Natural killer cell (primary cell): ENCODE data around the gene LAMA4. TPM values are rescaled to one million over a fixed set of nuclear protein-coding genes. Genes with fewer than 3 reads are reported as not detected.
A peak's percentile ranks its signal among the peaks of the same experiment; 100 is the strongest.

Experiments used
- ATAC-seq, 3 donors: fragments of 150-1000 bp in 2 of 3; fragments of 200-7000 bp in 1 of 3; cut with Tn5 transposase; 1 replicate in 1 of 3; 2 replicates in 2 of 3; pipeline ENCODE4 v1.10.0; 2021; ENCODE audit warnings: mild to moderate bottlenecking in 2 of 3, moderate library complexity in 2 of 3
- DNase-seq, 2 donors: peaks; one replicate each; pipeline versions ENCODE4 v3.0.0 to v3.0.0-alpha.2; 2013 to 2021; ENCODE audit warnings: mixed read lengths in 1 of 2
- H3K27ac ChIP-seq: one replicate; pipeline ENCODE4 v1.5.1; 2013; ENCODE audit warnings: mild to moderate bottlenecking, low read length
- H3K27me3 ChIP-seq: one replicate; pipeline ENCODE4 v1.6.1; 2013; ENCODE audit warnings: low read length; ENCODE audit not compliant: control insufficient read depth, insufficient read depth
- H3K36me3 ChIP-seq: one replicate; pipeline ENCODE4 v1.6.1; 2013; ENCODE audit warnings: low read length; ENCODE audit not compliant: control insufficient read depth, insufficient read depth
- H3K4me1 ChIP-seq: one replicate; pipeline ENCODE4 v1.6.1; 2013; ENCODE audit warnings: low read length; ENCODE audit not compliant: control insufficient read depth, insufficient read depth
- H3K4me3 ChIP-seq: one replicate; pipeline ENCODE4 v1.5.1; 2013; ENCODE audit warnings: low read length
- H3K9me3 ChIP-seq: one replicate; pipeline ENCODE4 v1.6.1; 2013; ENCODE audit warnings: low read length; ENCODE audit not compliant: control insufficient read depth, insufficient read depth
- H3K27ac Mint-ChIP-seq, 2 donors: one replicate each; pipeline ENCODE4 v1.8.0; 2022; ENCODE audit warnings: mild to moderate bottlenecking in 2 of 2, mixed read lengths in 2 of 2, moderate library complexity in 1 of 2
- H3K27me3 Mint-ChIP-seq, 2 donors: one replicate each; pipeline ENCODE4 v1.8.0; 2022; ENCODE audit warnings: low read depth in 2 of 2, mixed read lengths in 2 of 2
- H3K36me3 Mint-ChIP-seq: one replicate; pipeline ENCODE4 v1.8.0; 2022; ENCODE audit warnings: mixed read lengths
- H3K4me1 Mint-ChIP-seq, 2 donors: one replicate each; pipeline ENCODE4 v1.8.0; 2022; ENCODE audit warnings: mixed read lengths in 2 of 2
- H3K4me3 Mint-ChIP-seq: one replicate; pipeline ENCODE4 v1.8.0; 2022; ENCODE audit warnings: mild to moderate bottlenecking, moderate library complexity, mixed read lengths
- H3K9me3 Mint-ChIP-seq, 2 donors: one replicate each; pipeline ENCODE4 v1.8.0; 2022; ENCODE audit warnings: mixed read lengths in 2 of 2
- WGBS: methylation state at CpG from one replicate; pipeline ENCODE4 v1.1.7; 2013; ENCODE audit warnings: missing lambda C conversion rate; ENCODE audit not compliant: insufficient coverage; 5-methylcytosine and 5-hydroxymethylcytosine counted together
- intact Hi-C: fragments of 100-400 bp; cut with micrococcal nuclease; formaldehyde crosslinking; loops from one replicate; pipeline ENCODE4 v1.14.2; 2022
- total RNA-seq, 4 donors: library from RNA; stranded (reverse); fragments of 120-200 nt in 1 of 4; gene quantifications; one replicate each; pipeline versions ENCODE4 v1.2.3 to v1.2.4, GENCODE V29; 2013 to 2022
- TF ChIP-seq, protein P1 (sequence below): fragments of 200-600 bp; IDR thresholded peaks from one replicate; pipeline ENCODE4 v1.8.0; 2022; ENCODE audit warnings: antibody characterized with exemption

The LAMA4 gene
- total RNA-seq, 3 donors from 2014 or later (not counting 1 experiment from before 2014, with no cell fraction given), result not detected

DNA sequence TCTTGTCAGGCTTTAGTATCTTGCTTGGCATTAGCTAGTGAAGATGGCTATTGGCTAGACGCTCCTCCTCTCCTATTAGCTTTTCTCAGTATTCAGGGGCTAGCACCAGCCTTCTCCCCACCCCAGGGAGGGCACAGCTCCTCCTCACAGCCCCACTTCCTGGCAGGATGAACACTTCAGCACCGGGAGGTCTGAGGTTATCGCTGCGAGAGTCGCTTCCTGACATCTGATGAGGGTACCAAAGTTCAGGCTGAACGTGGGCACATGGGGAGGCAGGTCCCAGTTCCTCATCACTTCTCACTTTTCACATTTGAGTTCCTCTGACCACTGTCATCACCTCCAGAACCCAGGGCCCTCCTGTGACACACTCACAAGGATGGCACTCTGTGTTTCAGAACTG, 66.6 kb downstream of the LAMA4 start:
- peaks cover 4% of the 10 kb centered on the region for H3K27me3 ChIP-seq
- H3K36me3 Mint-ChIP-seq, result no peaks in the 10 kb centered on the region
- ATAC-seq (peak in 1 of 3 donors; percentile 52), DNase-seq (no peak)
- H3K4me3 ChIP-seq, result no peak overlapping the region
- no peak overlapping the region for H3K4me3 Mint-ChIP-seq
- intact Hi-C loops, result no loop called here
- 7% methylated on average over 6 of the region's 6 CpGs for WGBS
- peaks cover 6% of the 10 kb centered on the region for H3K4me1 ChIP-seq
- TF ChIP-seq, protein P1, sequence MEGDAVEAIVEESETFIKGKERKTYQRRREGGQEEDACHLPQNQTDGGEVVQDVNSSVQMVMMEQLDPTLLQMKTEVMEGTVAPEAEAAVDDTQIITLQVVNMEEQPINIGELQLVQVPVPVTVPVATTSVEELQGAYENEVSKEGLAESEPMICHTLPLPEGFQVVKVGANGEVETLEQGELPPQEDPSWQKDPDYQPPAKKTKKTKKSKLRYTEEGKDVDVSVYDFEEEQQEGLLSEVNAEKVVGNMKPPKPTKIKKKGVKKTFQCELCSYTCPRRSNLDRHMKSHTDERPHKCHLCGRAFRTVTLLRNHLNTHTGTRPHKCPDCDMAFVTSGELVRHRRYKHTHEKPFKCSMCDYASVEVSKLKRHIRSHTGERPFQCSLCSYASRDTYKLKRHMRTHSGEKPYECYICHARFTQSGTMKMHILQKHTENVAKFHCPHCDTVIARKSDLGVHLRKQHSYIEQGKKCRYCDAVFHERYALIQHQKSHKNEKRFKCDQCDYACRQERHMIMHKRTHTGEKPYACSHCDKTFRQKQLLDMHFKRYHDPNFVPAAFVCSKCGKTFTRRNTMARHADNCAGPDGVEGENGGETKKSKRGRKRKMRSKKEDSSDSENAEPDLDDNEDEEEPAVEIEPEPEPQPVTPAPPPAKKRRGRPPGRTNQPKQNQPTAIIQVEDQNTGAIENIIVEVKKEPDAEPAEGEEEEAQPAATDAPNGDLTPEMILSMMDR, result no peak
- H3K36me3 ChIP-seq, result no peaks in the 10 kb centered on the region
- no peaks in the 10 kb centered on the region for H3K9me3 Mint-ChIP-seq
- no peaks in the 10 kb centered on the region for H3K9me3 ChIP-seq
- H3K27ac Mint-ChIP-seq, result no peak overlapping the region
- H3K27me3 Mint-ChIP-seq, result peaks cover 39 to 63% of the 10 kb centered on the region in 2 donors
- H3K27ac ChIP-seq, result no peak overlapping the region
- peaks cover 14% of the 10 kb centered on the region in 2 donors for H3K4me1 Mint-ChIP-seq

DNA sequence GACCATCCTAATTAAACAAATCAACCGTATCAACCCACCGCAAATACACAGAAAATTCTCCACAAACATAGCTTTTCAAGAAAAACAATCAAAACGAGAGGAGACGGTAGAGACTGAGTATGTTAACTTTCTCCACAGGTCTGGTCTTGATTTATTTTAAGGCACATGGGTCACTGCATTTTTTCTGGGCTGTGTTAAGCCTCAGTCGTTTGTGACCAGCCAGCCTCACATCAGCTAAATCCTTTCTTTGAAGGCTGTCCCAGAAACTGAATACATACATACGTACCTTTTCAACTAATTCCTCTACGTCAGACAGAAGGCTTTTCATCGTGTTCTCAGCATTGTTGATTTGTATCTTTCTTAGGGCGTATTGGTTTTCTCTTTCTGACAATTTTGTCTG, 69.4 kb downstream of the LAMA4 start:
- DNase-seq (no peak), ATAC-seq (no peak)
- 91% methylated on average over 7 of the region's 9 CpGs for WGBS
- Histone ChIP-seq H3K4me3 (no peak overlapping the region), H3K27me3 (peaks cover 4% of the 10 kb centered on the region), H3K4me1 (peaks cover 6% of the 10 kb centered on the region), H3K36me3 (no peaks in the 10 kb centered on the region), H3K9me3 (no peaks in the 10 kb centered on the region), H3K27ac (no peak overlapping the region)
- Mint-ChIP-seq H3K36me3 (no peaks in the 10 kb centered on the region), H3K4me3 (no peak overlapping the region), H3K27me3 (peaks cover 45 to 67% of the 10 kb centered on the region in 2 donors), H3K4me1 (peaks cover 14% of the 10 kb centered on the region in 2 donors), H3K27ac (no peak overlapping the region), H3K9me3 (no peaks in the 10 kb centered on the region)
- TF ChIP-seq, protein P1, result no peak
- intact Hi-C loops, result loop anchor here (5.0 kb wide), 1 partner anchor 1722 kb away; no protein-coding TSS in a partner anchor

DNA sequence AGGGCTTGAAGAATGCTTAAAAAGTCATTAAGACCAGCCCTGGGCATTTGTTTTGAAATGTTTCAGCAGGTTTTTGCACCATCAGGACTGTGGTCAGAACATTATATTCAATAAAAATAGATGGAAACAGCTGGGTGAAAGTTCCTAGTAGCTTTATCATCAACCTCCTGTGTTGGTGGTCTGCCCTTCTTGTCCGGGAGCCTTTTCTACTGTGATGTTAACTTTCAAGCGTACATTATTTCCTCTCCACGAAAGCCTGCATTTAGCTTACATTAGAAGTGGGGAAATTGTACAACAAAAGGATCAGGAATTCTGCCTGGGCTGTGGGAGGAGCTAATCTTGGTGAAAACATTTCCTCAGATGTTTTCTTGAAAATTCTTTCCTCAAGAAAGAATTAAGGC, 71.1 kb downstream of the LAMA4 start:
- Mint-ChIP-seq H3K4me1 (peaks cover 14% of the 10 kb centered on the region in 2 donors), H3K27me3 (peaks cover 50 to 70% of the 10 kb centered on the region in 2 donors), H3K4me3 (no peak overlapping the region), H3K36me3 (no peaks in the 10 kb centered on the region), H3K27ac (no peak overlapping the region), H3K9me3 (no peaks in the 10 kb centered on the region)
- peaks cover 4% of the 10 kb centered on the region for H3K27me3 ChIP-seq
- H3K4me1 ChIP-seq, result peaks cover 6% of the 10 kb centered on the region
- no peak for DNase-seq
- intact Hi-C loops, result loop anchor here (5.0 kb wide), 1 partner anchor 1724 kb away; no protein-coding TSS in a partner anchor
- ATAC-seq, result no peak
- no peaks in the 10 kb centered on the region for H3K9me3 ChIP-seq
- no peaks in the 10 kb centered on the region for H3K36me3 ChIP-seq
- no peak overlapping the region for H3K27ac ChIP-seq
- WGBS, result 57% methylated on average over 3 of the region's 3 CpGs
- no peak overlapping the region for H3K4me3 ChIP-seq
- TF ChIP-seq, protein P1, result no peak

DNA sequence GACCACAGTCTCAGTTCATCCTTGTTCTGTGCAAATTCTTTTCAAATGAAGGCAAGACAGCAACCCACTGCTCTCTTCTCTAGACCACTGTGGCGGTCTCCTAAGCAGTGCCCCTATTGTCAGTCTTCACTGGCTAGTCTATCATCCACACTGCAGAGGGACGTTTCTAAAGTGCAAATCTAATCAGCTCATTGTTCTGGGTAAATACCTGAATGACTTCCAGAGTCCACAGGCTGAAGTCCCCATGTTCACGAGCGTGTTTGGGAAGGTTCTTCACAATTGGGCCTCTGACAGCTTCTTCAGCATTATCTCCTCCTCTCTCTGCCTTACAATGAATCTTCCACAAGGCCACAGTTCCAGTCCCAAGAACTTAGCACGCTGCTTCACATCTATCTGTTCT, 73.2 kb downstream of the LAMA4 start:
- Mint-ChIP-seq H3K27me3 (peaks cover 42 to 70% of the 10 kb centered on the region in 2 donors), H3K9me3 (no peaks in the 10 kb centered on the region), H3K36me3 (no peaks in the 10 kb centered on the region), H3K4me3 (no peak overlapping the region), H3K27ac (no peak overlapping the region), H3K4me1 (no peaks in the 10 kb centered on the region)
- Histone ChIP-seq H3K27me3 (peaks cover 4% of the 10 kb centered on the region), H3K4me1 (no peaks in the 10 kb centered on the region), H3K27ac (no peak overlapping the region), H3K4me3 (no peak overlapping the region), H3K9me3 (no peaks in the 10 kb centered on the region), H3K36me3 (no peaks in the 10 kb centered on the region)
- ATAC-seq (no peak), DNase-seq (no peak)
- WGBS, result 82% methylated on average over 5 of the region's 5 CpGs
- intact Hi-C loops, result loop anchor here (2.0 to 5.0 kb wide), 2 partner anchors 1678 to 1726 kb away; no protein-coding TSS in a partner anchor
- TF ChIP-seq, protein P1, result no peak
